ENCODE measurements around the gene TATDN3.
"Not testable (repeated sequence)": the region's sequence is repeated elsewhere in the genome, so short reads cannot be mapped to it uniquely, and the experiment has no call there.

TATDN3 gene

DNA sequence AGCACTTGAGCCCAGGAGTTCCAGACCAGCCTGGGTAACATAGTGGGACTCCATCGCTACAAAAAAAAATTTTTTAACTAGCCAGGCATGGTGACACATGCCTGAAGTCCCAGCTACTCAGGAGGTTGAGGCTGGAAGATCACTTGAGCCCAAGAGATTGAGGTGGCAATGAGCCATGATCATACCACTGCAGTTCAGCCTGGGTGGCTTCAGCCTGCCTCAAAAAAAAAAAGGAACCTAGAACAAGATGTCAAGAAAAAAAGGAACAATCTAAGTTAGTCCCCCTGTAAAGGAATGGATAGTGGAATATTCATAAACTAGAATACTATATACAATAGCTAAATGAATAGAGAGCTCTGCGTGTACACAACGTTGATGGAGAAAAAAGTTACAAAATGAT is 14.5 kb upstream of the TATDN3 start:
- no peak for DNase-seq

DNA sequence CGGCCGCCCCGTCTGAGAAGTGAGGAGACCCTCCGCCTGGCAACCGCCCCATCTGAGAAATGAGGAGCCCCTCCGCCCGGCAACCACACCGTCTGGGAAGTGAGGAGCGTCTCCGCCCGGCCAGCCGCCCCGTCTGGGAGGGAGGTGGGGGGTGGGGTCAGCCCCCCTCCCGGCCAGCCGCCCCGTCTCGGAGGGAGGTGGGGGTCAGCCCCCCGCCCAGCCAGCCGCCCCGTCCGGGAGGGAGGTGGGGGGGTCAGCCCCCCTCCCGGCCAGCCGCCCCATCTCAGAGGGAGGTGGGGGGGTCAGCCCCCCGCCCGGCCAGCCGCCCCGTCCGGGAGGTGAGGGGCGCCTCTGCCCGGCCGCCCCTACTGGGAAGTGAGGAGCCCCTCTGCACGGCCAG is 12.6 kb upstream of the TATDN3 start:
- not testable (repeated sequence) for DNase-seq

DNA sequence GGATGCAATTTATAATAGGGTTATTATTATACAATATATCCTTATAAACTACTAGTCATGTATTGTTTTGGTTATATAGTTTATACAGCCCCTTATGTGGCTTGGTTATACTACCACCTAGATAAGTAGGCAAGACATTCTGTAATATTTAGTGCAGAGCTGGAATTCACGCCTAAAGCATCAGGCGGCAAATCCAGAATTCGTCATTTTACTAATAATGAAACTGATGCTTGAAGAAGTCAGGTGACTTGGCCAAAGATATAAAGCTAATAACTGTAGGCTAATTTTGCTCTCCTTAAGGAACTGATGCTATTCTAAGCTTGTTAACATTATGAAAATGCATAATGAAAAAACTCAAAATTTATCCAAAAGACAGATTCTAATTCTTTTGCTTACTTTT is 10.9 kb upstream of the TATDN3 start:
- DNase-seq = no peak

DNA sequence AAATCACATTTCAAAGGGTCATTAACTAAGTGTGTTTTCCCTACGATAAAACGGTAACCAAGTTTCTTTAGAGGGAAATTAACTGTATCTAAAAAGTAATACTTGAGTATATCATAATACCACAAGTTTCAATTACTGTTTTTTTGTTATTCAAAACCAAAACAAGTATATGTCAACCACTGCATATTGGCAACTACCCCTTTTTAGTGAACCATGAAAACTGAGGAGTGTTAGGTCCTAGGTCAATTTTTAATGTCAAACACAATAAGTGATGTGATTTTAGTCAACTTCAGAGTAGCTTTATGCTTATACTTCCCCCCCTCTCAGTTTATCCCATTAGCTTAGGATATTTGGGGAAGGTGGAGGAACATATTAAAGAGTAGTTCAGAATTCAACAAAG is 10.5 kb upstream of the TATDN3 start:
- no peak for DNase-seq

DNA sequence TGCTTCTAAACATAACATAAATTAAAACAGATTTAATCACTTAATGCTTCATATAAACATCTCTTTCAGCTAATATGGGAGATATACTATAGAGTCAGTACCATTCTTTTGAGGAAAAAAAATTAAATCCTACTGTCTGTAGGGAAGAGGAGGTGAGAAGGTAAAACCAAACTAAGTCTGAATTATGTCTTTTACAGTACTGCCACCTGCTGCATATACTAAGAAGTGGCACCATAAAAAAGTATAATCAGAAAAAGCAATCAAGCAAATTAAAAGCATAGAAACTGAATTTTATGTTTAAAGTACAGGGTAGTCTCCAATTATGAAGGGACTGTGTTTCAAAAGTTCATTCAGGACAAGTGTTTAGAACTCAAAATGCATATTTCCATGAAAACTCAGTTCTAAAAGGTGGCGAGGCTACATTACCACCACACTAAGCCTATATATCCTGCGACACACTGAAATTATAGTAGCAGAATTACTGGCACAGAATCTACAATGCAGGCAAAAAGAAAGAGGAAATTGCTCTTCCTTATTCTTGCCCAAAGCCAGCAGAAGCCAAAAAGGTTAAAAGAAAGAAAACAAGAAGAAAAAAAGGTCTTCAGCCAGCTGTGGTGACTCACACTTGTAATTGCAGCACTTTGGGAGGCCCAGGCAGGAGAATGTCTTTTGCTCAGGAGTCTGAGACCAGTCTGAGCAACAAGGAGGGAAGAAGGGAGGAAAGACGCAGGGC is 9.1 kb upstream of the TATDN3 start:
- no peak for DNase-seq

DNA sequence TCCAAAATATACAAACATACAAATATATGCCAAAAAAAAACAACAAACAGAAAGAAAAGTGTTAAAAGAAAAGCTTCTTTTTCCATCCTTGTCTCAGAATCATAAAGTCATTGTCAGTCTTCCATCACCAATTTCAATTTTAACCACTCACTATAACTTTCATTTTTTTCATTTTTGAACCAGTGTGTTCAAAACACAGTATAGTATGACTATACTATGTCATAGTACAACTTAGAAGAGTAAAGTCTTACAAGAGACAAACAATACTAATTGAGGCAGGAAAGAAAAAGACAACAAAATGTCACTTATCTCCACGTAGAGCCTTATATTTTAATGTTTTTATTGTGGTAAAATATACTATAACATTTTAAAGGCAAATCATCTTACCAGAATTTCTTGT is 7.7 kb upstream of the TATDN3 start:
- DNase-seq = no peak

DNA sequence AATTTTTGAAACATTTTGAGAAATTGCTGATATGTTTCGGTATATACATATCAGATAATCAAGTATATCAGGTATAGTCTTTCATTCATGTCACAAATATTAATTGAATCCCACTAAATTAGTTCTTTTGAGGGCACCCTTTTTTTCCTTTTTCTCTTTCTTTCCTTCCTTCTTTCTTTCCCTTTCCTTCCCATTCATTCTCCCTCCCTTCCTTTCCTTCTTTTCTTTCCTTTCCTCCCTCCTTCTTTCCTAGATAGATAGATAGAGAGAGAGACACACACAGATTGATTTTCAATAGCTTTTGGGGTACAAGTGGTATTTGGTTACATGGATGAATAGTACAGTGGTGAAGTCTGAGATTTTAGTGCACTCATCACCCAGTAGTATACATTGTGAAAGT is 5.8 kb upstream of the TATDN3 start:
- DNase-seq = no peak

DNA sequence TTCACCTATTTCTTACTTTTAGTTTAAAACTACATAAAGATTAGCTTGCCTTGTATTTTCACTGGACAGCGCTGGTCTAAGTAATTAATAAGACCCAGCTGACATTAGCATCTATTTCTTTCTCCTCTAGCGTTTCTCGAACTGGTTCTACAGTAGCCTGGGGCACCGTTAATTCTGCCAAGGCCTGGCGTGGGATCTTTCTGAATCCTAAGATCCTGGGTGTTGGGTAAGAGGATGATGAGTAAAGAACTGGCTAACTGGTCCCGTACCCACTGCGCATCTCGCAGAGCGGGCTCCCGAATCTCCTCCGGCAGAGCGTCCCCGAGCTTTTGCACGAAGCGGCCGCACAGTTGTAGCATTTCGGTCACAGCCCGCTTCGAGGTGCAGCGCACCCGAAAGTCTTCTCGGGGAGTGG is 426 bp upstream of the TATDN3 start:
- no peak for DNase-seq

DNA sequence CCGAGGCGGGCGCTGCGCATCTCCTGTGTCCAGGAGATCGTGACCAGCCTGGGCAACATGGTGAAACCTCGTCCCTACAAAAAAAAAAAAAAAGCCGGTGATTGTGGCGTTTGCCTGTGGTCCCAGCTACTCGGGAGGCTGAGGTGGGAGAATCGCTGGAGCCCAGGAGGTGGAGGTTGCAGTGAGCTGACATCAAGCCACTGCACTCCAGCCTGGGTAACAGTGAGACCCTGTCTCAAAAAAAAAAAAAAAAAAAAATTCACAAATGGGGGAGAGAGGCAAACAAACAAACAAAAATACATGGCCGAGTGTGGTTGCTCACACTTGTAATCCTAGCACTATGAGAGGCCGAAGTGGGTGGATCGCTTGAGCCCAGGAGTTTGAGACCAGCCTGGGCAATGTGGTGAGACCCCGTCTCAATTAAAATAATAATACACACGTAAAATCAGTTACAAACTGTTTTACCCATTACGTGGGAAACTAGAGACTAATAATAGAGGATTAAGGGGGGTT is 758 bp downstream of the TATDN3 start:
- DNase-seq = no peak

DNA sequence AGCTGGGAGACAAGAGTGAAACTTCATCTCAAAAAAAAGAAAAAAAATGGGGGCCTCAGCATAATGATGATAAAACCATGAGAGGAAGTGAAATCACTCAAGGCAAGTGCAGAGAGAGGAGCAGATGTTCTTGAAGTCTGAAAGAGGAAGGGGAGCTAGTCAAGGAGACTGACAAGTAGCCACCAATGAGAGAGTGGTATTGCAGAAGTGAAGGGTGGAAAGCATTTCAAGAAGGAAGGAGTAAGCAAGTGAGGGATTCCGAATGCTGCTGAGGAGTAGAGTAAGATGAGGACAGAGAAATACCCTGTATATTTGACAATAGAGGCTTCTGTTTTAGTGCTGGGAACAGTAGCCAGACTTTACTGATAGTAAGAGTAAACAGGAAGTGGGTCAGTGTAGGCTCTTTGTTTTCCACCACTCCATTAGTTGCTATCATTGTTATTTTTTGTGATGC is 2.9 kb downstream of the TATDN3 start:
- no peak for DNase-seq

DNA sequence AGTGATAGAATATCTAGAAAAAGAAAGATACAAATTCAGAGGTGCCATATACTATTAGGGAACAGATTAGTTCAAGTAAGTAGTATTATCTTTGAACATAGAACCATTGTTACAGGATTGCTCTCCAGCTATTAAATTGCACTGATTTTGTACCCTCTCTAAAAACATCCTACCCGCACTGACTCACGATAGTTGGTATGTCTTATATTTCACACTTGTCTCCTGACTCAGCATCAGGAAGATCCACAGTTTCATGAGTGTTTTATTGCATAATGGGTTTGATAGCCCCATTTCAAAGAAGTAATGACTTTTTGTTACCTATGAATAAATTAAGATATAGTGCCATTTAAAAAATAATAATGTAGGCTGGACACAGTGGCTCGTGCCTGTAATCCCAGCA is 6.0 kb downstream of the TATDN3 start:
- no peak for DNase-seq

DNA sequence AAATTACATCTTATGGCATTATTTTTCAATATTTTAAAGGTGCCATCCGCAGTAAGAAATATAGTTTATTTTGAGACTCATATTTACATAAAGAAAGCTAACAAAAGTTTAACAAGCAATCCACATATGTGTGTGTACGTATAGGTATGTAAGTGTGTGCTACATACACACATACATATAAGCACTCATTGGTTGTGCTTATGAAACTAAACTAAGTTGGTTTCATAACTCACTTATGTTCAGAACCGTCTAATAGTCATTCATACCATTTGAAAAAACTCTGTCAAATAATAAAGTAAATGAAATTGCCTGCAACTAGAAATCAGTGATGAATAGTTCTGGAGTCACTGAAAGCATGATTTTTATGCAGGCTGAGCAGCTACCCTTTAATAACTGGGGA is 14.1 kb downstream of the TATDN3 start:
- no peak for DNase-seq

DNA sequence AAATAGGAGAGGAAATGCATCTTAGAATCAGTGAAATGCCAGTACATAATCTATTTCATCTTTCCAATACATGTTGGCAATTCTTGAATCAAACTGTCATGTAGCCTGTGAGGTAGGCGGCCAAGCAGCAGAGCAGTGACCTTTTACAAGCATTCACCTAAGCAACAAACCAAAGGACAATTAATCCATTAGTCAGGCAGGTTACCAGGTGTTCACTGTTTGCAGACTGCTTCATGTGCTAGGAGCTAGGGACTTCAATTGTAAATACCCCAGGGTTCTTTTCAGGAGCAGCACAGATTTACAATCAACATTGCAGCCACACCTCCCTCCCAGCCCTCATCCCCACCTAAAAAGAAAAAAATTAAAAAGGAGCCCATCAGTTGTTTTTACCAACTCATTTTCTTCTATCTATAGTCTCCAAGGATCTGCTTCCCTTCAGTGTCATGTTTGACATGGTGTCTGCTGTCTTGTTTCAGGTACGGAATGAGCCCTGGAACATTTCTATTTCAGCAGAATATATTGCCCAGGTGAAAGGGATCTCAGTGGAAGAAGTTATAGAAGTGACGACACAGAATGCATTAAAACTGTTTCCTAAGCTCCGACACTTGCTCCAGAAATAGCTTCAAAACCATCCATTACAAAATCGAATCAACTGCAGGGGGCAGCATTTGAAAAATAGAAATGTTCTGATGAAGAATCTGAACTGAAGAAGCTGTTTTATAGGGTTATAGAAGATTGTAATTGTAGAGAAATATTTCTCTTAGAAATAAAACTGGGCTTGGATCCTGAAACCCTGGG is 23.0 kb downstream of the TATDN3 start:
- no peak for DNase-seq

DNA sequence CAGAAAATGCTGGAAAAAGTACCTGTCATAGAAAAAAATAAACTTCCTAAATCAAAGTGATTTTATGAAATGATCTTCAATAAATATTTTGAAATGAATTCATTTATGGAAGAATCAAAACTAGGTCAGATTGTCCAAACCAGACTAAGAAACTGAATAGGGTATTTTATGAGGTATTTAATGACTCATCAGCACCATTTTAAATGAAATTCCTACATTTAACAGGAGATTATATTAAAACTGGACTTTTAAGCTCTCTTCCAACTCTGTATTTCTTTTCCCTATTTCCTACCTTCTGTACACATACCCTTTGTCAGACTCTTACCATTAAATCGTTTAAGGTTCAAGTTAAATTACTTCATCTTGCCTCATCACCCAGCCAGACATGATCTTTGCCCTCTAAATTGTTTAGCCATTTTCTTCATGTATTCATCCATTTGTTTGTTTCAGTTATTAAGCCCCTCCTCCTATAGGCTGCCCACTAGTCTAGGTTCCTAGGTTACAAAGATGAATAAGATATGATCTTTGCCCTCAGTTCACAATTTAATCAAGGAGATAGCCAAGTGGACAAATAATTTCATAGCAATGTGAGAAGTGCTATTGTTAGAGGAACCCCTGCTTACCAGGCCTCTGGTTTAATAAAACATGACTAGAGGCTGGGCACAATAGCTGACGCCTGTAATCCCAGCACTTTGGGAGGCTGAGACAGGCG is 25.0 kb downstream of the TATDN3 start:
- no peak for DNase-seq

DNA sequence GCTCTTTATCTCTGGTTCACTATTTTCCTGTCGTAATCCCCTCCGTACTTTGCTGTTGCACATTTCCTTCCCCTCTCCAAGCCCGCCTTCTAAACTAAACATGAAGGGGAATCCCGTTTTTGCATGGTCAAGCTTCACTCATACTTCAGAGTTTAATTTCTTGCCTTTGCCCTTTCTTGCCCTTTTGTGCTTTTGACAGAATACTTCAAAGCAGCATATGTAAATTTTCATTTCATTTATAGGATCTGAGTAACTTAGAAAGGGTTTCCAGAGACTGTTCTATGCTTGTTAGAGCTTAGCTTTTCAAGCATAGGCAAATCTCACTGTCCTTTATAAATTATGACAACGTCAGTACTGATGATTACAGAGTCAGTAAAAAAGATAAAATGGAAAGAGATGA is 28.0 kb downstream of the TATDN3 start:
- DNase-seq = no peak

DNA sequence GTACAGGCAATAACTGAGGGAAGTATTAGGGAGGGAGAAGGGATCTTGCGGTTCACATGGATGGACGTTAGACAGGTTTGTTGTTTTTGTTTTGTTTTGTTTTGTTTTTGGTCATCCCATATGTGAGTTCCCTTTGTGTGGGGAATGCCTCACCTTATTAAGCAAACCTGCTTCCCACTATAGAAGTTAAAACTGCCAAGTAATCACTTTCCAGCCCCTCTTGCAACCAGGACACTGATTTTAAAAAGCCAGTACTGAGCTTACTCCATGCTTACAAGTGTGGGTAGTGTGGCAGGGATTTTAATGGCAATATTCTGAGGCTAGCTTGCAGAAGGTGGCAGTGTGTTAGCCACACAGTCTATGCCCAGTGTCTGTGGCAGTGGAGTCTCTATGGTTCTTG is 29.3 kb downstream of the TATDN3 start:
- no peak for DNase-seq

DNA sequence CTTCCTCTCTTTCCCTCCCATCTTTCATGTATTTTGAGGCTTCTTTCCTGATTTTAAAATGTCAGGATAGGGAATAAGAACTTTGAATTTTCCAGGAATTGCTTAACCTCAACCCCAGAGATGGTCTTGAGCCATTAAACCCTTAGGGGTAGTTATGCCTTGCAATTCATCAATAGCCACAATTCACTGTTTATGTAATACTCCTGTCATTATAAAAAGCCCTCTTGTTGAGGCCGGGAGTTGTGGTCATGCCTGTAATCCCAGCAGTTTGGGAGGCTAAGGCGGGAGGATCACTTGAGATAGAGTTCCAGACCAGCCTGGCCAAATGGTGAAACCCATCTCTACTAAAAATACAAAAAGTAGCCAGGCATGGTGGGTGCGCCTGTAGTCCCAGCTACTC is 31.3 kb downstream of the TATDN3 start:
- DNase-seq = no peak

DNA sequence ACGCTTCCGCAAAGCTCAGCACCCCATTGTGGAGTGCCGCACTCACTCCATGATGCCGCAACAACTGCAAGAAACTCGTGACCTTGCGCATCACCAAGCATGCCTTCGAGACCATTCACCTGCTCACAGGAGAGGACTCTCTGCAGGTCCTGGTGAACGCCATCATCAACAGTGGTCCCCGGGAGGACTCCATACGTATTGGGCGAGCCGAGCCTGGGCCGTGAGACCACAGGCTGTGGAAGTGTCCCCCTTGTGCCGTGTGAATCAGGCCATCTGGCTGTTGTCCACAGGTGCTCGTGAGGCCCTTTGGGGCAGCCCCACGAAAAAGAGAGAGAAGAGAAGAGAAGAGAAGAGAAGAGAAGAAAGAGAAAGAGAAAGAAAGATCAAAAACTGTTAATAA is 32.5 kb downstream of the TATDN3 start:
- DNase-seq = no peak

DNA sequence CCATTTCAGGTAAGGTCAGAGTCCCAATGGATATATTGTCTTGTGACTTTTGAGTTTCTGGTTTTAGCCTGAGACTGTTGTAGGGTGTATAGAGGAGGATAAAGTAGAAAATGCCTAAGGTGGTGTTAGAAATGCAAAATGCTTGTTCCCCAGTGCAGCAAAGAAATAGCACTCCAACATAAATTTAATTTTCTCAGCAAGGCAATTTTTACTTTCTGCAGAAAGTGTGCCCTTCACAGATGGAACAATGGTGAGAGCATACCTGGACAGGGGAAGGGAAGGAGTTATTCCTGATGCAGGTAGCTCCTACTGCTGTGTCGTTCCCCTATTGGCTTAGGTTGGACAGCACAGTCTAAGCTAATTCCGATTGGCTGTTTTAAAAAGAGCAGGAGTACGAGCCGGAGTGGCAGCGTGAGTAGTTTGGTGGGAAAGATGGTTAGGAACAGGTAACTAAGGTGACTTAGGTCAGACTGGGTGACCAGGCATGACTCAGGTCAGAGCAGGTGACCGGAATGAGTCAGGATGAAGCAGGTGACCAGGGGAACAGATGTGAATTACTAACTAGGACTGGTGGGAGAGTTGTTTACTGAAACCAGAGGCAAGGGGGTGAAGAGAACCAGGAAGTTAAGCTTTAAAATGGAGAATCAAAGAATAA is 34.2 kb downstream of the TATDN3 start:
- DNase-seq = no peak

DNA sequence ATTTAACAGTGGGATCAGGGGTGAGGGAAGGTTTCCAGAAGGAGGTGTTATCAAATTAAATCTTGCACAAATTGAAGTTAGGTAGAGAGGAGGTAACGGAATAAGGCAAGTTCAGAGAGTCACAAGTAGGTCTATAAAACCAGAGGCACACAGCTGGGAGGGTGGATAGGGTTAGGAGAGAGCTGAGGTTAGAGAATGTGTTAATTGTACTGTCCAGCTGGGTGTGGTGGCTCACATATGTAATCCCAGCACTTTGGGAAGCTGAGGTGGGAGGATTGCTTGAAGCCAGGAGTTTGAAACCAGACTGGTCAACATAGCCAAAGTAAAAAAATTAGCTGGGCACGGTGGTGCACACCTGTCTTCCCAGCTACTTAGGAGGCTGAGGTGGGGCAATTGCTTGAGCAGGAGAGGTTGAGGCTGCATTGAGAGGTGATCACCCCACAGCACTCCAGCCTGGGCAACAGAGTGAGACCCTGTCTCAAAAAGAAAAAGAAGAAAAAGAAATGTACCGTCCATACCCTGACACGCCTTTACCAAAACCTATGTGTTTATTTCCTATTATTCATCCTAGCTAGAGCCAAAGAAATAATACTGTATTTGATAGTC is 35.6 kb downstream of the TATDN3 start:
- no peak for DNase-seq

DNA sequence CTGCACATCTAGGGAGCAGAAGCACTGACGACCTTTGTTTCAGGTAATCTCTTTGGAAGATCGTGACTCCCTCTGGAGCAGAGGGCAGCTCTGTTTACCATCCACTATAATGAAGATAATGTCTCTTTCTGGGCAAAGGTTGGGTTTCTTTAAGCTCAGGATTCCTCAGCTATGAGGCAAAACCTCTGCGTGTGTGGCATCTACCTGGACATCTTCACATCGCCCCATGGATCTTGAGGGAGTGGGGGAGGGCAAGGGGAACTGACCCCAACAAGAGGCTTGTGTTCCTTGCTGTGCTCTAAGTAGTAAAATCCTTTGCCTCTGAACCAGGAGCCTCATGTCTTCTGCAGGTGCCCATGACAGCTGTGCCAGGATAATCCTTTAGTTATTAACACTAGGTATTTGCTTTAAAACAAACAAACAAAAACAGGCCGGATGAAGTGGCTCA is 36.2 kb downstream of the TATDN3 start:
- no peak for DNase-seq

DNA sequence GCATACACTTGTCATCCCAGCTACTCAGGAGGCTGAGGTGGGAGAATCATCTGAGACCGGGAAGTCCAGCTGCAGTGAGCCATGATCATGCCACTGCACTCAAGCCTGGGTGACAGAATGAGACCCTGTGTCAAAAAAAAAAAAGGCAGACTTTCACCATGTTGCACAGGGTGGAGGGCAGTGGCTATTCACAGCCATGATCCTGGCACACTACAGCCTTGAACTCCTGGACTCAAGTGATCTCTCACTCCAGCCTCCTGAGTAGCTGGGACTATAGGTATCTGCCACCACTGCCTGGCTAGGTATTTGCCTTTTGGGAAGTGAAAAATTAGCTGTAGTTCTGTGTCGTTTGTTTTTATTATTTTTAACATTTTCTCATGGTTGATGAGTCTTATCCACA is 36.7 kb downstream of the TATDN3 start:
- no peak for DNase-seq
